Neural cell (in vitro differentiated cells): Measurements from ENCODE around the gene UNC119B. TPM values are rescaled to one million over a fixed set of nuclear protein-coding genes. Genes with fewer than 3 reads are reported as not detected.

Experiments
- H2AFZ ChIP-seq: fragments of 200-600, 300-800 bp; sonication (generic), shearing (Covaris generic); 2 replicates; pipeline ENCODE4 v1.6.0; 2014; ENCODE audit warnings: low read depth, mild to moderate bottlenecking, antibody characterized with exemption, low read length, moderate library complexity
- H3F3A ChIP-seq: fragments of 200-600 bp; shearing (Covaris generic); 2 replicates; pipeline ENCODE4 v1.6.1; 2016; ENCODE audit warnings: mild to moderate bottlenecking, moderate library complexity, mixed read lengths, antibody characterized with exemption, low read length; ENCODE audit not compliant: insufficient read depth, poor library complexity, severe bottlenecking
- H3K27ac ChIP-seq: fragments of 200-600, 300-800 bp; sonication (generic), shearing (Covaris generic); 2 replicates; pipeline ENCODE4 v1.5.1; 2014; ENCODE audit warnings: mild to moderate bottlenecking, low read length, moderate library complexity
- H3K27me3 ChIP-seq: fragments of 300-800, 200-600 bp; sonication (generic), shearing (Covaris generic); 2 replicates; pipeline ENCODE4 v1.6.0; 2014; ENCODE audit warnings: mild to moderate bottlenecking, low read depth, low read length, moderate library complexity; ENCODE audit not compliant: insufficient read depth
- H3K36me3 ChIP-seq: fragments of 300-800, 200-600 bp; sonication (generic), shearing (Covaris generic); 2 replicates; pipeline ENCODE4 v1.5.1; 2014; ENCODE audit warnings: mild to moderate bottlenecking, antibody characterized with exemption, low read length, moderate library complexity; ENCODE audit not compliant: insufficient read depth
- H3K4me2 ChIP-seq: fragments of 300-800, 200-600 bp; sonication (generic), shearing (Covaris generic); 2 replicates; pipeline ENCODE4 v1.6.0; 2014; ENCODE audit warnings: mild to moderate bottlenecking, low read length
- H3K4me3 ChIP-seq: fragments of 300-800, 200-600 bp; sonication (generic), shearing (Covaris generic); 2 replicates; pipeline ENCODE4 v1.5.1; 2014; ENCODE audit warnings: mild to moderate bottlenecking, low read length, moderate library complexity
- H3K79me2 ChIP-seq: fragments of 200-600 bp; shearing (Covaris generic); replicated peaks from 2 replicates; pipeline ENCODE4 v1.6.0; 2014; ENCODE audit warnings: mild to moderate bottlenecking, low read length, moderate library complexity; ENCODE audit not compliant: insufficient read depth
- H3K9ac ChIP-seq: fragments of 300-800, 200-600 bp; sonication (generic), shearing (Covaris generic); 2 replicates; pipeline ENCODE4 v1.6.1; 2016; ENCODE audit warnings: mild to moderate bottlenecking, low read length, mixed read lengths
- H3K9me2 ChIP-seq: fragments of 200-600 bp; shearing (Covaris generic); 2 replicates; pipeline ENCODE4 v1.6.1; 2016; ENCODE audit warnings: mild to moderate bottlenecking, low read length, mixed read lengths; ENCODE audit not compliant: insufficient read depth
- H3K9me3 ChIP-seq: fragments of 200-600, 300-800 bp; sonication (generic), shearing (Covaris generic); 2 replicates; pipeline ENCODE4 v1.6.1; 2016; ENCODE audit warnings: mild to moderate bottlenecking, mixed run types, low read length, moderate library complexity, mixed read lengths
- H4K20me1 ChIP-seq: fragments of 200-600 bp; shearing (Covaris generic); 2 replicates; pipeline ENCODE4 v1.6.1; 2016; ENCODE audit warnings: mild to moderate bottlenecking, mixed run types; ENCODE audit not compliant: insufficient read depth
- EP300 ChIP-seq: fragments of 450-650 bp; conservative IDR thresholded peaks from 2 replicates; pipeline ENCODE4 v1.6.1; 2014; ENCODE audit warnings: antibody characterized with exemption, mild to moderate bottlenecking, moderate library complexity; ENCODE audit not compliant: poor library complexity, severe bottlenecking
- EZH2 ChIP-seq: fragments of 200-600, 300-800 bp; shearing (Covaris generic), sonication (generic); IDR thresholded peaks from 2 replicates; pipeline ENCODE4 v1.6.1; 2014; ENCODE audit warnings: antibody characterized with exemption, low read length, borderline replicate concordance, mild to moderate bottlenecking; ENCODE audit not compliant: insufficient read depth, poor library complexity, severe bottlenecking
- MXI1 ChIP-seq: fragments of 450-650 bp; conservative IDR thresholded peaks from 2 replicates; pipeline ENCODE4 v1.6.1; 2014; ENCODE audit warnings: antibody characterized with exemption, mild to moderate bottlenecking; ENCODE audit not compliant: poor library complexity, severe bottlenecking
- POLR2AphosphoS5 ChIP-seq: IDR thresholded peaks from 2 replicates; pipeline ENCODE4 v1.6.1; 2012
- RAD21 ChIP-seq: fragments of 450-650 bp; conservative IDR thresholded peaks from 2 replicates; pipeline ENCODE4 v1.6.1; 2014; ENCODE audit warnings: antibody characterized with exemption, mild to moderate bottlenecking, moderate library complexity
- SMC3 ChIP-seq: fragments of 450-650 bp; conservative IDR thresholded peaks from 2 replicates; pipeline ENCODE4 v1.6.1; 2014; ENCODE audit warnings: antibody characterized with exemption, mild to moderate bottlenecking, moderate library complexity; ENCODE audit not compliant: poor library complexity
- TAF1 ChIP-seq: IDR thresholded peaks from 2 replicates; pipeline ENCODE4 v1.6.1; 2012; ENCODE audit warnings: low read depth
- polyA plus RNA-seq: library from polyadenylated mRNA; depleted of rRNA; stranded (reverse); fragments of >200 nt; gene quantifications from 2 replicates; pipeline ENCODE4 v1.2.3, GENCODE V29; 2014
- TF ChIP-seq, protein P1 (sequence below): IDR thresholded peaks from 2 replicates; pipeline ENCODE4 v1.6.1; 2012; ENCODE audit warnings: borderline replicate concordance
- TF ChIP-seq, protein P2 (sequence below): fragments of 450-650 bp; IDR thresholded peaks from 2 replicates; pipeline ENCODE4 v1.5.1; 2014; ENCODE audit warnings: antibody characterized with exemption, mild to moderate bottlenecking, moderate library complexity; ENCODE audit not compliant: poor library complexity, severe bottlenecking

Gene UNC119B
- polyA plus RNA-seq, 1 donor from 2014 or later: 17.3 TPM

DNA sequence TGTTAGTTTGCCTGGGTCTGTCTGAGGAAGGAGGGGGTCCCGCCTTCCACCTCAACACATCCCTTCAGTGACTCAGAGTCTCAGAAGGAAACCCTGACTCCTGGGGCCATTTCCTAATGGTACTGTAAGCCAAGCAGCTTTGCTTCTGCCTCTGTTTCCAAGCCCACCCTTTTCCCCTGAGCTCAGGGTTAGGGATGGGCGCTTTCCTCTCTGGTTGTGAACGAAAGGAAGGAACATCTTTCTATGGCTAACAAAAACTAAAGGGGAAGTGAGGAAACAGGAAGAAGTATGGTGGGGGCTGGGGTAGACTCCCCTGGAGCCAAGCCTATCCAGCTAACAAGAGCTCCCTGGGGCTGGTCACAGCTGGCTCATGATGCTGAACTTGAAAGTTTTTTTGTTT lies 11.6 kb upstream of the UNC119B start:
- no peaks in the 10 kb centered on the region for H3F3A ChIP-seq
- no peak overlapping the region for H3K9ac ChIP-seq
- no peak overlapping the region for H3K27ac ChIP-seq
- H3K36me3 ChIP-seq: peaks cover 5% of the 10 kb centered on the region
- H3K27me3 ChIP-seq: no peaks in the 10 kb centered on the region
- no peak overlapping the region for H3K4me2 ChIP-seq
- H3K9me3 ChIP-seq: no peaks in the 10 kb centered on the region
- no peak overlapping the region for H2AFZ ChIP-seq
- H3K79me2 ChIP-seq: no peaks in the 10 kb centered on the region
- H3K9me2 ChIP-seq: no peaks in the 10 kb centered on the region
- H4K20me1 ChIP-seq: no peaks in the 10 kb centered on the region
- TF ChIP-seq, protein P1, sequence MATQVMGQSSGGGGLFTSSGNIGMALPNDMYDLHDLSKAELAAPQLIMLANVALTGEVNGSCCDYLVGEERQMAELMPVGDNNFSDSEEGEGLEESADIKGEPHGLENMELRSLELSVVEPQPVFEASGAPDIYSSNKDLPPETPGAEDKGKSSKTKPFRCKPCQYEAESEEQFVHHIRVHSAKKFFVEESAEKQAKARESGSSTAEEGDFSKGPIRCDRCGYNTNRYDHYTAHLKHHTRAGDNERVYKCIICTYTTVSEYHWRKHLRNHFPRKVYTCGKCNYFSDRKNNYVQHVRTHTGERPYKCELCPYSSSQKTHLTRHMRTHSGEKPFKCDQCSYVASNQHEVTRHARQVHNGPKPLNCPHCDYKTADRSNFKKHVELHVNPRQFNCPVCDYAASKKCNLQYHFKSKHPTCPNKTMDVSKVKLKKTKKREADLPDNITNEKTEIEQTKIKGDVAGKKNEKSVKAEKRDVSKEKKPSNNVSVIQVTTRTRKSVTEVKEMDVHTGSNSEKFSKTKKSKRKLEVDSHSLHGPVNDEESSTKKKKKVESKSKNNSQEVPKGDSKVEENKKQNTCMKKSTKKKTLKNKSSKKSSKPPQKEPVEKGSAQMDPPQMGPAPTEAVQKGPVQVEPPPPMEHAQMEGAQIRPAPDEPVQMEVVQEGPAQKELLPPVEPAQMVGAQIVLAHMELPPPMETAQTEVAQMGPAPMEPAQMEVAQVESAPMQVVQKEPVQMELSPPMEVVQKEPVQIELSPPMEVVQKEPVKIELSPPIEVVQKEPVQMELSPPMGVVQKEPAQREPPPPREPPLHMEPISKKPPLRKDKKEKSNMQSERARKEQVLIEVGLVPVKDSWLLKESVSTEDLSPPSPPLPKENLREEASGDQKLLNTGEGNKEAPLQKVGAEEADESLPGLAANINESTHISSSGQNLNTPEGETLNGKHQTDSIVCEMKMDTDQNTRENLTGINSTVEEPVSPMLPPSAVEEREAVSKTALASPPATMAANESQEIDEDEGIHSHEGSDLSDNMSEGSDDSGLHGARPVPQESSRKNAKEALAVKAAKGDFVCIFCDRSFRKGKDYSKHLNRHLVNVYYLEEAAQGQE: no peak
- TF ChIP-seq, protein P2, sequence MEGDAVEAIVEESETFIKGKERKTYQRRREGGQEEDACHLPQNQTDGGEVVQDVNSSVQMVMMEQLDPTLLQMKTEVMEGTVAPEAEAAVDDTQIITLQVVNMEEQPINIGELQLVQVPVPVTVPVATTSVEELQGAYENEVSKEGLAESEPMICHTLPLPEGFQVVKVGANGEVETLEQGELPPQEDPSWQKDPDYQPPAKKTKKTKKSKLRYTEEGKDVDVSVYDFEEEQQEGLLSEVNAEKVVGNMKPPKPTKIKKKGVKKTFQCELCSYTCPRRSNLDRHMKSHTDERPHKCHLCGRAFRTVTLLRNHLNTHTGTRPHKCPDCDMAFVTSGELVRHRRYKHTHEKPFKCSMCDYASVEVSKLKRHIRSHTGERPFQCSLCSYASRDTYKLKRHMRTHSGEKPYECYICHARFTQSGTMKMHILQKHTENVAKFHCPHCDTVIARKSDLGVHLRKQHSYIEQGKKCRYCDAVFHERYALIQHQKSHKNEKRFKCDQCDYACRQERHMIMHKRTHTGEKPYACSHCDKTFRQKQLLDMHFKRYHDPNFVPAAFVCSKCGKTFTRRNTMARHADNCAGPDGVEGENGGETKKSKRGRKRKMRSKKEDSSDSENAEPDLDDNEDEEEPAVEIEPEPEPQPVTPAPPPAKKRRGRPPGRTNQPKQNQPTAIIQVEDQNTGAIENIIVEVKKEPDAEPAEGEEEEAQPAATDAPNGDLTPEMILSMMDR: no peak
- TF ChIP-seq EZH2: no peak
- no peak for TF ChIP-seq SMC3
- no peak for TF ChIP-seq TAF1
- no peak for TF ChIP-seq EP300
- TF ChIP-seq RAD21: no peak
- TF ChIP-seq POLR2AphosphoS5: no peak
- TF ChIP-seq MXI1: no peak
- no peak overlapping the region for H3K4me3 ChIP-seq

DNA sequence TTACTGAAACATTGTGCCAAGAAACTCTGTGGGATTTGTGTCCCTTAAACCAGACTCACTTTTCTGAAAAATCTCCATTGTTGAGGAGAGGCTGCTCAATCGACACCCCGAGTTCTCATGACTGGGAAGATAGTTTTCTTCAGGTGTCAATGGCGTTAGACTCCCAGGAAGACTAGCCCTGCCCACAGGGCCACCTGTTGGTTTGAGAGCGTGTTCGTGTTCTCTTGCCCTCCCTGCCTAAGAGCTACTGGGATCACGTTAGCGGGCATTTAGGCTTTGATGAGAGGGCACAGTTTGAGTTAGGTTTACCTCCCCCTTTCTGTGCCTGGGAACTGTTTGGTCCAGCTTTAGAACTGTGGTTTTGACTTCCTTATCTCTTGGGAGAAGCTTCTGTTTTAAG lies 10.7 kb upstream of the UNC119B start:
- no peak overlapping the region for H3K9ac ChIP-seq
- no peaks in the 10 kb centered on the region for H3K36me3 ChIP-seq

More for the DNA sequence above, 10.7 kb upstream of the UNC119B start:
- no peaks in the 10 kb centered on the region for H3K27me3 ChIP-seq
- H3K4me3 ChIP-seq: no peak overlapping the region
- no peak overlapping the region for H2AFZ ChIP-seq
- TF ChIP-seq, protein P1: no peak
- no peak for TF ChIP-seq EZH2
- TF ChIP-seq, protein P2: no peak
- TF ChIP-seq SMC3: no peak
- TF ChIP-seq POLR2AphosphoS5: no peak
- TF ChIP-seq EP300: no peak
- TF ChIP-seq RAD21: no peak
- no peak for TF ChIP-seq TAF1
- TF ChIP-seq MXI1: no peak
- no peak overlapping the region for H3K4me2 ChIP-seq
- no peaks in the 10 kb centered on the region for H3K9me3 ChIP-seq
- no peaks in the 10 kb centered on the region for H3F3A ChIP-seq
- H4K20me1 ChIP-seq: no peaks in the 10 kb centered on the region
- H3K9me2 ChIP-seq: no peaks in the 10 kb centered on the region
- H3K27ac ChIP-seq: no peak overlapping the region
- H3K79me2 ChIP-seq: no peaks in the 10 kb centered on the region
